ENCODE measurements around the gene ORC1. TPM values are rescaled to one million over a fixed set of nuclear protein-coding genes. Genes with fewer than 3 reads are reported as not detected.

ORC1 gene
- 10.5 and 11.0 TPM in 2 replicates for total RNA-seq
- long read RNA-seq, transcript ORC1-202 (17 exons, 3,157 nt): major isoform, 55 of 104 reads
- long read RNA-seq, transcript ORC1-201 (17 exons, 3,080 nt): minor isoform, 14 of 104 reads
- long read RNA-seq, partial matches to known transcripts: 16 of 104 reads
- long read RNA-seq, other reads (novel, unspliced or antisense): 19 of 104 reads

DNA sequence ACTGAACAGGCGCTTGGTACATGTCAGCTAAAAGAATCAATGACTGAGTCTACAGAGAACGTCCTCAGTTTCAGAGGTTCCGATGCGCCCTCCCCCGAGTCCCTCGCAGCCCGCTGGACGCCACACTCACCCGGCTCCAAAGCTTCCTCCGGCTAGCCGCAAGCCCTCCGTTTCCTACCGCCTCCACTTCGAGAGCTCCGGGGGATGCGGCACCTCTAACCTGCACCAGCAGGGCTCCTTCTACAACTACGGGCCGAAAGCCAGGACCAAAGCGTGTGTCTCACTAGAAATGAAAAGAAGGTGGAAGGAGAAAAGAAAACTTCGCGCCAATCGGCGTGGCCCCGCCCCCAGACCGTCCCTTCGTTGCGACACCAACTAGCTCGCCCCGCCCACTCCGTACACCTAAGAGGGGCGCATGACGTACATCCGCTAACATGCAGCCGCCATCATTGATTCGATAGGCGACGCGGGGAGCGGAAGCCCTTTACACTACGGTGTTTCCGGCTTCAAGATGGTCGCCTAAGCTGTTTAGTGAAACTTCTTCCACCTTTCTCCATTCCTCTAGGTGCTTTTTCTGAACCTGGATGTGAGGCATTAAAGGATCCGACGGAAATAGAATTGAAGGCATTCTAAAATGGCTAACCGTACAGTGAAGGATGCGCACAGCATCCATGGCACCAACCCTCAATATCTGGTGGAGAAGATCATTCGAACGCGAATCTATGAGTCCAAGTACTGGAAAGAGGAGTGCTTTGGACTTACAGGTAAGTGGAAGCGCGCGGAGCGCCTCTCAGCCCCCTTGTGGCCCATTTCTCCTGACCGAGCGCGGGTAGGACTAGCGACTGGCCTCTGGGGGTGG, at the start of gene ORC1, which contains the start of gene PRPF38A:
Gene ORC1 (minus strand): TSS at position 308 of the 859 bp plus-strand sequence. CDS start 2,200 bp downstream, outside the sequence.
Gene PRPF38A (plus strand): TSS at position 487 of the 859 bp plus-strand sequence. CDS start 148 bp downstream, at position 635.
- H3K9me3 Mint-ChIP-seq (ENCODE audit: low read depth): no peaks in the 10 kb centered on the region
- TF ChIP-seq, protein P1, sequence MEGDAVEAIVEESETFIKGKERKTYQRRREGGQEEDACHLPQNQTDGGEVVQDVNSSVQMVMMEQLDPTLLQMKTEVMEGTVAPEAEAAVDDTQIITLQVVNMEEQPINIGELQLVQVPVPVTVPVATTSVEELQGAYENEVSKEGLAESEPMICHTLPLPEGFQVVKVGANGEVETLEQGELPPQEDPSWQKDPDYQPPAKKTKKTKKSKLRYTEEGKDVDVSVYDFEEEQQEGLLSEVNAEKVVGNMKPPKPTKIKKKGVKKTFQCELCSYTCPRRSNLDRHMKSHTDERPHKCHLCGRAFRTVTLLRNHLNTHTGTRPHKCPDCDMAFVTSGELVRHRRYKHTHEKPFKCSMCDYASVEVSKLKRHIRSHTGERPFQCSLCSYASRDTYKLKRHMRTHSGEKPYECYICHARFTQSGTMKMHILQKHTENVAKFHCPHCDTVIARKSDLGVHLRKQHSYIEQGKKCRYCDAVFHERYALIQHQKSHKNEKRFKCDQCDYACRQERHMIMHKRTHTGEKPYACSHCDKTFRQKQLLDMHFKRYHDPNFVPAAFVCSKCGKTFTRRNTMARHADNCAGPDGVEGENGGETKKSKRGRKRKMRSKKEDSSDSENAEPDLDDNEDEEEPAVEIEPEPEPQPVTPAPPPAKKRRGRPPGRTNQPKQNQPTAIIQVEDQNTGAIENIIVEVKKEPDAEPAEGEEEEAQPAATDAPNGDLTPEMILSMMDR (IDR thresholded peaks at IDR 0.05; ENCODE audit: unreplicated experiment): peak; percentile 73
- DNase-seq (ENCODE audit: low spot score, unreplicated experiment): peak; percentile 88
- H3K36me3 Mint-ChIP-seq (ENCODE audit: insufficient read depth): peaks cover 16% of the 10 kb centered on the region
- H3K27ac Mint-ChIP-seq: peak within 1 kb of the TSS; percentile 99
- no peaks in the 10 kb centered on the region for H3K27me3 Mint-ChIP-seq
- peak within 1 kb of the TSS; percentile 100 for H3K4me3 Mint-ChIP-seq (ENCODE audit: low read depth)
- H3K4me1 Mint-ChIP-seq (ENCODE audit: low read depth): peaks cover 27% of the 10 kb centered on the region

DNA sequence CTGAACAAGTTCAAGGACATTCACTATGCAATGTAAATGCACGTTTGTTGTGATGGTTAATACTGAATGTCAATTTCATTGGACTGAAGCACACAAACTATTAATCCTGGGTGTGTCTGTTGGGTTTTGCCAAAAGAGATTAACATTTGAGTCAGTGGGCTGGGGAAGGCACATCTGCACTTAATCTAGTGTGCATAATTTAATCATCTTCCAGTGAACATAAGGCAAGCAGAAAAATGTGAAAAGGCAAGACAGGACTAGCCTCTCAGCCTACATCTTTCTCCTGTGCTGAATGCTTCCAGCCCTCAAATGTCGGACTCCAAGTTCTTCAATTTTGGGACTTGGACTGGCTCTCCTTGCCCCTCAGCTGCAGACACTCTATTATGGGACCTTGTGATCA, 40.2 kb upstream of the ORC1 start:
- Mint-ChIP-seq H3K27ac (no peak overlapping the region), H3K27me3 (no peaks in the 10 kb centered on the region)
- TF ChIP-seq, protein P1 (IDR thresholded peaks at IDR 0.05; ENCODE audit: unreplicated experiment): no peak

DNA sequence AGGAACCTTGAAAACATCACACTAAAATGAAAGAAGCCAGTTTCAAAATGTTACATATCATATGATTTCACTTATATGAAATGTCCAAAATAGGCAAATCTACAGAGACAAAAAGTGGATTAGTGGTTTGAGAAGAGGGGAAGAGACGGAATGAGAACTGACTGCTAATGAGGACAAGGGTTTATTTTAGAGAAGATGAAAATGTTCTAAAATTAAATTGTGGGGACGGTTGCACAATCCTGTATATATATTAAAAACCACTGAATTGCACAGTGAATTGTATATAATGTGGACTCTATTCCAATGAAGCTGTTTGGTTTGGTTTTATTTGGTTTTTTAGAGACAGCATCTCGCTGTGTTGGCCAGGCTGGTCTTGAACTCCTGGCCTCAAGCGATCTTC, 35.8 kb upstream of the ORC1 start:
- Mint-ChIP-seq H3K27ac (no peak overlapping the region), H3K27me3 (no peaks in the 10 kb centered on the region), H3K9me3 (ENCODE audit: low read depth) (no peaks in the 10 kb centered on the region), H3K36me3 (ENCODE audit: insufficient read depth) (peaks cover 20% of the 10 kb centered on the region), H3K4me1 (ENCODE audit: low read depth) (no peaks in the 10 kb centered on the region), H3K4me3 (ENCODE audit: low read depth) (no peak overlapping the region)
- TF ChIP-seq, protein P1 (IDR thresholded peaks at IDR 0.05; ENCODE audit: unreplicated experiment): no peak
- DNase-seq (ENCODE audit: low spot score, unreplicated experiment): no peak

More for the DNA sequence above, 40.2 kb upstream of the ORC1 start:
- no peak for DNase-seq (ENCODE audit: low spot score, unreplicated experiment)
- no peaks in the 10 kb centered on the region for H3K4me1 Mint-ChIP-seq (ENCODE audit: low read depth)
- no peak overlapping the region for H3K4me3 Mint-ChIP-seq (ENCODE audit: low read depth)
- H3K36me3 Mint-ChIP-seq (ENCODE audit: insufficient read depth): peaks cover 13% of the 10 kb centered on the region
- H3K9me3 Mint-ChIP-seq (ENCODE audit: low read depth): no peaks in the 10 kb centered on the region

DNA sequence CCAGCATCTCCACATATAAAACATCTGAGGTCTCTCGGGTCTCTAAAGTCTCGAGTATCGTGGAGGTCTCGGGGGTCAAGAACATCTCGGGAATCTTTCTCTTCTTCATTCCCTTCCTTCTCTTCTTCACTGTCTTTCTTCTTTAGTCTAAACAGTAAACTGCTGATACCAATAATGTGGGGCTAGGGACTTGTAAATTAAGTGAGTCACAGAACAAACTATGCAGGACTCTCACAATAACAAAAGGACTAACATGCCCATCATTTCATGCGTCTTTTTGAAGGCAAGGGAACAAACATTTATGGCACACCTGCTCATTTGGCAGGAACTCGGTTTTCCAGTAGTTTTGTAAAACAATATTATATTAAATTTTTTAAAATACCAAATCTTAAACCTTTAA, 32.6 kb upstream of the ORC1 start:
- Mint-ChIP-seq H3K27ac (peak overlapping the region; percentile 17), H3K9me3 (ENCODE audit: low read depth) (no peaks in the 10 kb centered on the region), H3K4me1 (ENCODE audit: low read depth) (no peaks in the 10 kb centered on the region), H3K36me3 (ENCODE audit: insufficient read depth) (peaks cover 20% of the 10 kb centered on the region), H3K4me3 (ENCODE audit: low read depth) (no peak overlapping the region), H3K27me3 (no peaks in the 10 kb centered on the region)
- TF ChIP-seq, protein P1 (IDR thresholded peaks at IDR 0.05; ENCODE audit: unreplicated experiment): no peak
- no peak for DNase-seq (ENCODE audit: low spot score, unreplicated experiment)

DNA sequence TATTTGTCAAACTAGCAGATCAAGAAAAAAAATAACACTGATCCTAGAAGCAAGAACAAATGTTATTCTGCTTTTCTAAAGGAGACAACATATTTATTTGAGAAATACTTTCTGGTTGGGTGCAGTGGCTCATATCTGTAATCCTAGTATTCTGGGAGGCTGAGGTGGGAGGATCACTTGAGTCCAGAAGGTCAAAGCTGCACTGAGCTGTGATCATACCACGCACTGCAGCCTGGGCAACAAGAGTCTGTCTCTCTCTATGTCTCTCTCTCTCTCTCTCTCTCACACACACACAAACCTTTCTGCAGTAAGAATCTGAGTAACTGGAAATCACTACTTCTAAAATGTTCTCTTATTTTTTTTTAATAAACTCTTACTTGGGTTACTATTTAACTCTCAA, 31.4 kb upstream of the ORC1 start:
- H3K4me1 Mint-ChIP-seq (ENCODE audit: low read depth): no peaks in the 10 kb centered on the region
- H3K27me3 Mint-ChIP-seq: no peaks in the 10 kb centered on the region

More for the DNA sequence above, 31.4 kb upstream of the ORC1 start:
- no peaks in the 10 kb centered on the region for H3K9me3 Mint-ChIP-seq (ENCODE audit: low read depth)
- DNase-seq (ENCODE audit: low spot score, unreplicated experiment): no peak
- peaks cover 24% of the 10 kb centered on the region for H3K36me3 Mint-ChIP-seq (ENCODE audit: insufficient read depth)
- no peak overlapping the region for H3K27ac Mint-ChIP-seq
- H3K4me3 Mint-ChIP-seq (ENCODE audit: low read depth): no peak overlapping the region
- TF ChIP-seq, protein P1 (IDR thresholded peaks at IDR 0.05; ENCODE audit: unreplicated experiment): no peak

All from progenitor cell of endocrine pancreas (in vitro differentiated cells).